ENCODE data around the gene SH3BGRL3.

The SH3BGRL3 gene

GRCh38 chr1:26277719-26278118, 2.2 kb upstream of the SH3BGRL3 start:
- DNase-seq (ENCODE audit: low spot score) = no peak

- DNase-seq (ENCODE audit: low spot score) = no peak
Measured at GRCh38 chr1:26278303-26278702, 1.6 kb upstream of the SH3BGRL3 start.

- DNase-seq (ENCODE audit: low spot score) = no peak
Measured at GRCh38 chr1:26278724-26279455, 996 bp upstream of the SH3BGRL3 start.

GRCh38 chr1:26280333-26281042, 602 bp downstream of the SH3BGRL3 start:
- DNase-seq (ENCODE audit: low spot score) = peak; percentile 66

GRCh38 chr1:26281091-26281958, 1.4 kb downstream of the SH3BGRL3 start:
- no peak for DNase-seq (ENCODE audit: low spot score)

GRCh38 chr1:26281971-26282370, 2.1 kb downstream of the SH3BGRL3 start:
- peak; percentile 93 for DNase-seq (ENCODE audit: low spot score)

- DNase-seq (ENCODE audit: low spot score) = peak; percentile 65
Measured at GRCh38 chr1:26282401-26282918, 2.6 kb downstream of the SH3BGRL3 start.

- no peak for DNase-seq (ENCODE audit: low spot score)
Measured at GRCh38 chr1:26283279-26283853, 3.5 kb downstream of the SH3BGRL3 start.

- no peak for DNase-seq (ENCODE audit: low spot score)
Measured at GRCh38 chr1:26283871-26284596, 4.1 kb downstream of the SH3BGRL3 start.

GRCh38 chr1:26284597-26285347, 4.9 kb downstream of the SH3BGRL3 start:
- DNase-seq (ENCODE audit: low spot score) = peak; percentile 85

GRCh38 chr1:26285366-26286063, 5.6 kb downstream of the SH3BGRL3 start:
- peak; percentile 82 for DNase-seq (ENCODE audit: low spot score)

GRCh38 chr1:26286064-26286416, 6.2 kb downstream of the SH3BGRL3 start:
- no peak for DNase-seq (ENCODE audit: low spot score)

GRCh38 chr1:26287033-26287711, 7.3 kb downstream of the SH3BGRL3 start:
- no peak for DNase-seq (ENCODE audit: low spot score)

GRCh38 chr1:26287811-26288210, 7.9 kb downstream of the SH3BGRL3 start:
- DNase-seq (ENCODE audit: low spot score) = no peak

GRCh38 chr1:26288311-26288941, 8.5 kb downstream of the SH3BGRL3 start:
- DNase-seq (ENCODE audit: low spot score) = peak; percentile 39

GRCh38 chr1:26289158-26290059, 9.5 kb downstream of the SH3BGRL3 start:
- peak; percentile 49 for DNase-seq (ENCODE audit: low spot score)

GRCh38 chr1:26290122-26290881, 10.4 kb downstream of the SH3BGRL3 start:
- peak; percentile 60 for DNase-seq (ENCODE audit: low spot score)
